GM15510 (cell line): Measurements from ENCODE around the gene TPST2.

Experiments
- POLR2A ChIP-seq: IDR thresholded peaks from 3 replicates; pipeline ENCODE4 v1.6.1; 2011; ENCODE audit warnings: borderline replicate concordance; ENCODE audit not compliant: insufficient read length; ENCODE audit errors: extremely low read depth

The TPST2 gene

DNA sequence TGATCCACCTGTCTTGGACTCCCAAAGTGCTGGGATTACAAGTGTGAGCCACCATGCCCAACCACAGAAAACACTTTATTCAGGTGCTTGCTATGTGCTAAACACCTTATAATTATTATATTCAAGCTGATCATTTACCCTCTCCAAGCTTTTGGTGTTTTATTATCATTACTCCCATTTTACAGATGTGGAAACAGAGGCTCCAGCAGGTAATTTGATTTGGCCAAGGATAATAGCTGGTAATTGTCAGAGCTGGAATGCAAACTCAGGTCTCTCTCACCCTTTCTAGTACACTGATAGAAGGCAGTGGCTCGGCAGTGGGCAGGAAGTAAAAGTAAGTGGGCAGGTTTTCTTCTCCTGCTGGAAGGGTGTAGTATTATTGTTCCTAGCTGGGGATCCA, 3.8 kb upstream of the TPST2 start:
- TF ChIP-seq POLR2A, result no peak

DNA sequence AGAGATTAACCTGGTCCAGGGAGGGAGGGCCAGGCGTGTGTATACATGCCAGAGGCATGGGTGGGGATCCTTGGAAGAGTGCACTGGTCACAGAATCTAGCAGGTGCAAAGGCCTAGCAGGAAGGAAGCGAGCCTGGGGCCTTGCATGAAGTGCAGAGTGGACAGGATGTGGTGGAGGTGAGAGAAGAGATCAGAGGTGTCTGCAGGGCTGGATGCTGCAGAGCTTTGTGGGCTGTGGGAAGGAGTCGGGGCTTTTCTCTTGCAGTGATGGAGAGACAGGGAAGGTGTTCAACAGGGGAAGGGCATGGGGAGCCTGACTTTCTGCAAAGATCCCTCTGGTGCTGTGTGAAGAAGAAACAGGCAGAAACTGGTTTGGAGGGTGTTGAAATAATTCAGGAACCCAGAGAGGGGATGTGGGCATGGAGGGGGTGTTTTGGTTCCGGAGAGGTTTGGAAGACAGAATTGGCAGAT, 2.5 kb upstream of the TPST2 start:
- TF ChIP-seq POLR2A, result no peak

DNA sequence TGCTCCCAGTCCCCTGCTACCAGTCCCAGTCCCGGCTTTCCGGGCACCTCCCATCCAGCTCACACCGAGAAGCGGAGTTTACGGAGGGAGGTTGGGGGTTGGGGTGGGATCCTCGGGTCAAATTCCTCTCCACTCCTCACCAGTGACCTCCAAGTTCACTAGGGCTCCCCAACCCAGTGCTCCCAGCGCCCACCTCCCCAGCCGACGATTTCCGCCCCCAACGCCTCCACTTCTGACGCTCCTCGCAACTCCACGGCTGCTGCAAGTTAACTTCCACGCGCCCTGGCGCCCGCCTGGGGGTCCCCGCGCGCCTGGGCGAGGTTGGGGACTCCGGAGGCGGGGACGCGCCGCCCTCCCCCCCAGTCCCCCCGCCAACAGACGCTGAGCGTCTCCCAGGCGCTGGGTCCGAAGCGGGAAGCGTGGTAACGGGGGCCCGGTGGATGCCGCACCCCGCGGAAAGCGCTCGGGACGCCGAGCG, 526 bp downstream of the TPST2 start:
- no peak for TF ChIP-seq POLR2A

DNA sequence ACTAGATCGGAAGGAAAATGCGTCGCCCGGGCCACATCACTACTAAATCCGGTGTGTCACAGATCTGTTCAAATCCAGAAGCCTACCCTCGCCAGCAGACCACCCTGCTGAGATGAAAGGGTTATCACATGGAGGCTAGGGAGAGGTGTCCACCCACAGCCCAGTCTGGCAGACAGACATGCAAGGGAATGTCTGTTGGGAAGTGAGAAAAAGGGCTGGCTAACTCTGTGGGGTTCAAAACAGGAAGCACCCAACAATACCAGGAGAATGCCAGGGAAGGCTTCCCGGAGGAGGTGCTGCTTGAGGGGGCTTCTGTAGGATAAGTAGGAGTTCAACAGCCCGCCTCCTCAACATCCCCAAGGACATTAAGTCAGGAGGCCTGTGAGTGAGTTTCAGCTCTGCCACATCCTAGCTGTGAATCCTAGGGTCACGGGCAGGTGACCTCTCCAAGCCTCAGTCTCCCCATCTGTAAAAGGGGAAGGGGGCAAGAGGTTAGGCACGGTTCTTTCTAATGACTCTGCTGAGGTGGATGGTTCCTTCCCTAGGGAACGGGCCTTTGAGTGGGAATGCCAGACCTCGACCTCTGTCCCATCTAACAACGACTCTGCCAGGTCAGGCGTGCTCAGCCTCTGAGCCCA, 1.1 kb downstream of the TPST2 start:
- TF ChIP-seq POLR2A, result no peak

DNA sequence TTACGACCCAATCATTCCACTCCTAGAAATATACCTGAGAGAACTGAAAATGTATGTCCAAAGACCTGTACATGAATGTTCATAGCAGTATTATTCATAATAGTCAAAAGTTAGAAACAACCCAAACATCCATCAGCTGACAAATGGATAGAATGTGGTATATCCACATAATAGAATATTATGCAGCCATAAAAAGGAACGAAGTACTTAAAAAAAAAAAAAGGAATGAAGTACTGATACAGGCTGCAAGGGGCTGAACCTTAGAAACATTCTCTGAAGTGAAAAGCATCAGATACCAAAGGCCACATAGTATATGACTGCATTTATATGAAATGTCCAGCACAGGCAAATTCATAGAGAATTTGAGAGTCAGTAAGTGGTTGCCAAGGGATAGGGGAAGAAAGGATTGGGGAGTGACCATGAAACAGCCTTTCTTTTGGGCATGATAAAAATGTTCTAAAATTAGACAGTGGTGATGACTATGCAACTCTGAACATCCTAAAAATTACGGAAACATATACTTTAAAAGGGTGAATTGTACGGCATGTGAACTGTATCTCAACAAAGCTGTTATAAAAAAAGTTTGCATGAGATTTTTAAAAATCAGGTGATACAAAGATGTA, 1.8 kb downstream of the TPST2 start:
- no peak for TF ChIP-seq POLR2A

DNA sequence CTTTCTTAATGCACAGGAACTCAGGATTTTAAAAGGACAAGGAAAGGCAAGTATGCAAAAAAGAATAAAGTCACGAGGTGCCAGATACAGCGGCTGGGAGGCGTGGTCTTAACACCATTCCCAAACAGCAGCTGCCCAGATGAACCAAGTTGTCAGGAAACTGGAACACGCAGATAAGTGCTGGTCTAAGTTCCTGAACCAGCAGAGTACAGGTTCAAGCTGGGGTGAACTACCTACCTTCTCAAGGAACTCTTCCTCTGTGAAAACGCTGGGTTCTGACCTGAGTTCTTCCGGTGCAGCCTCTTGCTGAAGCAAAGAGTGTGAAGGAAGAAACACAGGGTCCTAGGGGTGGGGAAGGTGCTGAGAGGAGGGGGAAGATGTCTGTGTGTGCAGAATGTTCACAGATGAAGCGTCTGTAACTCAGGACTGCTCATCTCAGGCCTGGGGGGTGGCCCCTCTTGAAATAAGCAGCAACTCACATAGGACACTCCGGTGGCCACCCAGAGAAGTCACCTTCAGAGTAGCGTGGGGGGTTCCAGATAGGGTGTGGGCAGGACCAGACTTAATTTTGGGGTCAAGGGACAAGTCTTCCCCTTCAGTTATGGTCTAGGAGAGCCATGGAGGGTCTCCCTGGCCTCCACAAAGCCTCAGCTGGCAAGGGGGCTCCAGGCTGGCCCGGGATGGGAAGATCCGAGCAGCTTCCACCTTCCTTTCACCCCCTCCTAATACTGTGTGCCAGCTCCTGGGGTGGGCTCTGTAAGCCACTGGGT, 3.2 kb downstream of the TPST2 start:
- TF ChIP-seq POLR2A, result no peak

DNA sequence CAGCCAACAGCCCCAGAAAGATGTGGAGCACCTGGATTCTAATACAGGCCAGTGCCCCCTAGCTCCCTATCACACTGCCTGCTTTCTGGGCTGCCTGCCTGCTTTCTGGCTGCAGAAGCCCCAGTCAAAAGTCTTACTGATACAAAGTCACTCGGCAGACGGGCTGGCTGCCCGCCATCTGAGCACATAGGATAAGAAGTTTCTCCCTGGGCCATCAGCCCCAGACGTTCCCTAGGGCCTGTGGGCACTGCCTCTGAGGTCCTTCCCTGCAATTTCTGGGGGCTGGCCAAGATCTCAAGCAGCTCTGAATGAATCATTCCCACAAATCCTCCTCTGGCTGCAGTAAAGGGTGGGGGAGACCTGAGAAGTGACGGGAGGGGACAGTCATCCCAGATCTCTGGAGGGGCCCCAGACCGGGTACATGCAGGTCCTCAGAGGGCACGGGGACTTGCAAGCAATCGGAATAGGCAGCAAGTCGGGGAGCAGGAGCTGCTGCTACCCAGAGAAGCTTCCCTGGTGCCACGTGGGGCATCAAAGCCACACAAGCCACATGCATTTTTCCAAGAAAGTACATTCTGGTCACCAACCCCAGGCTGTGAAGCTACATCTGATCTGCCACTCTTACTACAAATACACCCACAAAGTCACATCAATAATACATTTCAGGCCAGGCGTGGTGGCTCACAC, 4.7 kb downstream of the TPST2 start:
- TF ChIP-seq POLR2A, result no peak

DNA sequence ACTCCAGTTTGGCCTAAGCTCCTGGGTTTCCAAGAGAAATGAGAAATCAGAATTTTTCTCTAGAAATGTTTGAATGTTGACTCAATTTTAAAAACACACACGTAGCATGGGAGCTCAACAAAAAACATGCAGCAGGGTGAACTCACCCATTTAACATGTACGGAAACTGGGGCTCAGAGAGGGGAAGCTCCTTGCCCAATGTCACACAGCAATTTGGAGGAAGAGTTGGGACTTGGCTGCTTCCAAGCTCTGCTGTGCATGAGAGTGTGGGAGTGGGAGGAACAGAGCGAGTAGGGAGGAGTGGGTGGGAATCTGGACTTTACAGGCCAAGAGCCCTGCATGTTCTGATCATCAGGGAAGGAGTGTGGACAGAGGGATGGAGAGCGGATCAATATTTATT, 5.9 kb downstream of the TPST2 start:
- TF ChIP-seq POLR2A, result no peak

DNA sequence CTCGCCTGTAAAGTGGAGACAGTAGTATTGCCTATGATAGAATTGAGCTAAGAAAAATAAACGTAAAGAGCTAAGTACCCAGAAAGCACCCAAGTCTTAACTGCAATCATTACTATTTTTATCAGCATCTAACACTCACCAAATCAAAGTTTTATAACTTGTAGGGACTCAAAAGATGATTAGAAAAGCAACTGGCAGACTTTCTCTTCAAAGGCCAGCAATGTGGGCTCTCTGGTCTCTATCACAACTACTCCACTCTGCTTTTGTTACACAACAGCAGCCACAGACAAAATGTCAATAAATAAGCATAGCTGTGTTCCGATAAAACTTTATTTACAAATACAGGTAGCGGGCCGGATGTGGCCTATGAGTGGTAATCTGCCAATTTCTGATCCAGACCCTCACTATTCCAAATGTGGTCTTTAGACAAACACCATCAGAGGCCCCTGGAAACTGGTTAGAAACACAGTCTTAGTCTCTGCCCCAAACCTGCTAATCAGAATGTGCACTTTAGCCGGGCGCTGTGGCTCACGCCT, 8.2 kb downstream of the TPST2 start:
- no peak for TF ChIP-seq POLR2A

DNA sequence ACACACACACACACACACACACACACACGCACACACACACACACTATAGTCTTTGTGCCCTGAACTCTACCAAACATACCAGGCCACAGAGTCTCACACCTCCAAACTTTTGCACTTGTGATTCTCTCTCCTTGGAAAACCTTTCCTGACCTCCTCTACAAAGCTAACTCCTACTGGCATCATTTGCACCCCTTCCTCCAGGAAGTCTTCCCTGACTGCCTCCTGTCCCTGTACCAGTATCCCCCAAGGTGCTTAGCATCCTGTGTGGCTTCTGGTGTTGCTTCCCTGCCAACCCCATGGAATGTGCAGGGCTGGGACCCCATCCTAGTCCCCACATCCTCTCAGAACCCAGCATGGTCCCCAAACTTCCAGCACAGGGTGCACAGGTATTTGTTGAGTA, 8.9 kb downstream of the TPST2 start:
- no peak for TF ChIP-seq POLR2A

DNA sequence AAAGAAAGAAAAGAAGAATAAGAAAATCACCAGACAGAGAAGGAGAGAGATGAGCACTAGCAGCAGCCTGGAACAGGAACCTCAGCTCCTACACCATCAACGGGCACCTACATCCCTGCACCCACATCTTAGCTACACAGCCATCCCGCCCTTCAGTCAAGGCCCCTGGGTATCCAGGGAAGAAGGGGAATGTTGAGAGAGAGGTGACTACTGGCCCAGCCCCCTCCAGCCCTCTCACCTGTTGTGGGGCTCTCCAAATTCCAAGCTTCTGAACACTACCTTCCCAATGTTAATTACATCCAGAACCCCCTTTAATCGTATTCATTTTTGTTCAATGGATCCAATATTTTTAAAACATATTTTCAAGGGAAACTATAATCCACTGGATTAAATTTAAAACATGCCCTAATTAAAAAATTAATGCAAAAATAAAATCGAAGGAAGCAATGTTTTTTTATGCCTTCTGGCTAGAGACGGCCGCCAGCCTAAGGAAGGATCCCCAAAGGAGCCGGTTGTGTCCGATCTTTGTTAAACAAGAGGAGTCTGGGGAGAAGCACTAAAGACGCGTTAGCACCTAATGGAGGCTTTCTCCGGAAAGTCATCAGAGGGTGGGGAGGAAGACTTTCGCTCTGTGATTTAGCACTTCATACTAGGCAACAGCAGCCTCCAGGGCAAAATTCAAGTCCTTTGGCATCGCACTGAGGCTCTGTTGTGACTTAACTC, 9.5 kb downstream of the TPST2 start:
- no peak for TF ChIP-seq POLR2A

DNA sequence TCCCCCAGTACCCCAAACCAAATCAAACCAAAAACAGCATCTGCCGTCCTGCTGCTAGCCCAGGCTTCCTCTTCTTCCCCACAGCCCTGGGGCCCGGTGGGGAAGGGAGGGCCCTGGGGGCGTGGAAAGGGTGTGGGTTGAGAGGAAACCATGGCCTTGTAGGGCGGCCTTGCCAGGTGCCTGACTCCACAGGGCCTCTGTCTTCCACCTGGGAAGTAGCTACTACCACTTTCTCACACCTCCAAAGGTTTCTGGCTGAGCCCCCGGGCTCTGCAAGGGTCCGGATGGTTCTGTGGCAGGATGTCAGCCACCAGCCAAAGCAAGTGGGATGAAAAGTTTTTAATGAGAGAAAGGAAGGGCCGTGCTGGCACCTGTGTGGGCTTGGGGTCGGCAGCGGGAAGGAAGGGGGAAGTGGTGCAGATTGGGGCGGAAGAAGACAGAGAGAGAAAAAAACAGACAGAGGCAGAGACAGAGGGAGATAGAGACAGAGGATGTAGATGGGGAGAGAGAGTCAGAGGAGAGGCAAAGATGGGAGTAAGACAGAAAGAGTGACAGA, 10.5 kb downstream of the TPST2 start:
- no peak for TF ChIP-seq POLR2A

DNA sequence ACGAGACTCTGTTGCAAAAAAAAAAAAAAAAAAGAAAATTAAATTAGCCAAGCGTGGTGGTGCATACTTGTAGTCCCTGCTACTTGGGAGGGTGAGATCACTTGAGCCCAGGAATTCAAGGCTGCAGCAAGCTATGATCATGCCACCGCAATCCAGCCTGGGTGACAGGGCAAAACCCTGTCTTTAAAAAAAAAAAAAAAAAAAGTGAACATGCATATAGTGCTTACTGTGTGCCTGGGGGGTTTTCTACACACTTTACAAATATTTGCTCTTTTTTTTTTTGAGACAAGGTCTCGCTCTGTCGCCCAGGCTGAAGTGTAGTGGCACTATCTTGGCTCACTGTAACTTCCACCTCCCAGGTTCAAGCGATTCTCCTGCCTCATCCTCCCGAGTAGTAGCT, 12.9 kb downstream of the TPST2 start:
- TF ChIP-seq POLR2A, result no peak
